H1 (cell line): ENCODE data around the gene SLC8A1. TPM values are rescaled to one million over a fixed set of nuclear protein-coding genes. Genes with fewer than 3 reads are reported as not detected.

Source experiments
- EGR1 ChIP-seq: IDR thresholded peaks from 2 replicates; pipeline ENCODE4 v1.6.1; 2011; ENCODE audit warnings: low read depth, low read length, borderline replicate concordance
- SIRT6 ChIP-seq: IDR thresholded peaks from one replicate; pipeline ENCODE4 v1.7.1; 2012; ENCODE audit warnings: low read length, inconsistent platforms
- polyA plus RNA-seq, 7 experiments: library from polyadenylated mRNA; depleted of rRNA in 3 of 7; stranded (reverse) in 5 of 7; unstranded in 2 of 7; fragments of >200 nt in 5 of 7; fragments of 200-250 nt in 2 of 7; gene quantifications; 1 replicate in 5 of 7; 2 replicates in 1 of 7; 4 replicates in 1 of 7; pipeline versions ENCODE4 v1.2.1 to v1.2.3, GENCODE V29; 2011 to 2013; ENCODE audit warnings: missing spikeins in 2 of 7, mixed read lengths in 2 of 7
- total RNA-seq: library from RNA; stranded (reverse); fragmentation: NEBNext Ultra II Directional; extraction: Animal tissue kit (Norgen Biotek cat#: 25700); gene quantifications from 2 replicates; pipeline ENCODE4 v1.2.1, GENCODE V29; 2021
- TF ChIP-seq, protein P1 (sequence below): fragments of 300-600 bp; sonication (generic); IDR thresholded peaks from 2 replicates; pipeline ENCODE4 v1.7.1; 2012; ENCODE audit warnings: low read length, moderate library complexity, mild to moderate bottlenecking, inconsistent platforms; ENCODE audit not compliant: insufficient replicate concordance

Gene SLC8A1
- total and polyA plus RNA-seq, 2 of the 8 experiments (the other 6 are each of a cell fraction or from before 2014, with no cell fraction given) = 0.68 to 3.6 TPM

- TF ChIP-seq, protein P1, sequence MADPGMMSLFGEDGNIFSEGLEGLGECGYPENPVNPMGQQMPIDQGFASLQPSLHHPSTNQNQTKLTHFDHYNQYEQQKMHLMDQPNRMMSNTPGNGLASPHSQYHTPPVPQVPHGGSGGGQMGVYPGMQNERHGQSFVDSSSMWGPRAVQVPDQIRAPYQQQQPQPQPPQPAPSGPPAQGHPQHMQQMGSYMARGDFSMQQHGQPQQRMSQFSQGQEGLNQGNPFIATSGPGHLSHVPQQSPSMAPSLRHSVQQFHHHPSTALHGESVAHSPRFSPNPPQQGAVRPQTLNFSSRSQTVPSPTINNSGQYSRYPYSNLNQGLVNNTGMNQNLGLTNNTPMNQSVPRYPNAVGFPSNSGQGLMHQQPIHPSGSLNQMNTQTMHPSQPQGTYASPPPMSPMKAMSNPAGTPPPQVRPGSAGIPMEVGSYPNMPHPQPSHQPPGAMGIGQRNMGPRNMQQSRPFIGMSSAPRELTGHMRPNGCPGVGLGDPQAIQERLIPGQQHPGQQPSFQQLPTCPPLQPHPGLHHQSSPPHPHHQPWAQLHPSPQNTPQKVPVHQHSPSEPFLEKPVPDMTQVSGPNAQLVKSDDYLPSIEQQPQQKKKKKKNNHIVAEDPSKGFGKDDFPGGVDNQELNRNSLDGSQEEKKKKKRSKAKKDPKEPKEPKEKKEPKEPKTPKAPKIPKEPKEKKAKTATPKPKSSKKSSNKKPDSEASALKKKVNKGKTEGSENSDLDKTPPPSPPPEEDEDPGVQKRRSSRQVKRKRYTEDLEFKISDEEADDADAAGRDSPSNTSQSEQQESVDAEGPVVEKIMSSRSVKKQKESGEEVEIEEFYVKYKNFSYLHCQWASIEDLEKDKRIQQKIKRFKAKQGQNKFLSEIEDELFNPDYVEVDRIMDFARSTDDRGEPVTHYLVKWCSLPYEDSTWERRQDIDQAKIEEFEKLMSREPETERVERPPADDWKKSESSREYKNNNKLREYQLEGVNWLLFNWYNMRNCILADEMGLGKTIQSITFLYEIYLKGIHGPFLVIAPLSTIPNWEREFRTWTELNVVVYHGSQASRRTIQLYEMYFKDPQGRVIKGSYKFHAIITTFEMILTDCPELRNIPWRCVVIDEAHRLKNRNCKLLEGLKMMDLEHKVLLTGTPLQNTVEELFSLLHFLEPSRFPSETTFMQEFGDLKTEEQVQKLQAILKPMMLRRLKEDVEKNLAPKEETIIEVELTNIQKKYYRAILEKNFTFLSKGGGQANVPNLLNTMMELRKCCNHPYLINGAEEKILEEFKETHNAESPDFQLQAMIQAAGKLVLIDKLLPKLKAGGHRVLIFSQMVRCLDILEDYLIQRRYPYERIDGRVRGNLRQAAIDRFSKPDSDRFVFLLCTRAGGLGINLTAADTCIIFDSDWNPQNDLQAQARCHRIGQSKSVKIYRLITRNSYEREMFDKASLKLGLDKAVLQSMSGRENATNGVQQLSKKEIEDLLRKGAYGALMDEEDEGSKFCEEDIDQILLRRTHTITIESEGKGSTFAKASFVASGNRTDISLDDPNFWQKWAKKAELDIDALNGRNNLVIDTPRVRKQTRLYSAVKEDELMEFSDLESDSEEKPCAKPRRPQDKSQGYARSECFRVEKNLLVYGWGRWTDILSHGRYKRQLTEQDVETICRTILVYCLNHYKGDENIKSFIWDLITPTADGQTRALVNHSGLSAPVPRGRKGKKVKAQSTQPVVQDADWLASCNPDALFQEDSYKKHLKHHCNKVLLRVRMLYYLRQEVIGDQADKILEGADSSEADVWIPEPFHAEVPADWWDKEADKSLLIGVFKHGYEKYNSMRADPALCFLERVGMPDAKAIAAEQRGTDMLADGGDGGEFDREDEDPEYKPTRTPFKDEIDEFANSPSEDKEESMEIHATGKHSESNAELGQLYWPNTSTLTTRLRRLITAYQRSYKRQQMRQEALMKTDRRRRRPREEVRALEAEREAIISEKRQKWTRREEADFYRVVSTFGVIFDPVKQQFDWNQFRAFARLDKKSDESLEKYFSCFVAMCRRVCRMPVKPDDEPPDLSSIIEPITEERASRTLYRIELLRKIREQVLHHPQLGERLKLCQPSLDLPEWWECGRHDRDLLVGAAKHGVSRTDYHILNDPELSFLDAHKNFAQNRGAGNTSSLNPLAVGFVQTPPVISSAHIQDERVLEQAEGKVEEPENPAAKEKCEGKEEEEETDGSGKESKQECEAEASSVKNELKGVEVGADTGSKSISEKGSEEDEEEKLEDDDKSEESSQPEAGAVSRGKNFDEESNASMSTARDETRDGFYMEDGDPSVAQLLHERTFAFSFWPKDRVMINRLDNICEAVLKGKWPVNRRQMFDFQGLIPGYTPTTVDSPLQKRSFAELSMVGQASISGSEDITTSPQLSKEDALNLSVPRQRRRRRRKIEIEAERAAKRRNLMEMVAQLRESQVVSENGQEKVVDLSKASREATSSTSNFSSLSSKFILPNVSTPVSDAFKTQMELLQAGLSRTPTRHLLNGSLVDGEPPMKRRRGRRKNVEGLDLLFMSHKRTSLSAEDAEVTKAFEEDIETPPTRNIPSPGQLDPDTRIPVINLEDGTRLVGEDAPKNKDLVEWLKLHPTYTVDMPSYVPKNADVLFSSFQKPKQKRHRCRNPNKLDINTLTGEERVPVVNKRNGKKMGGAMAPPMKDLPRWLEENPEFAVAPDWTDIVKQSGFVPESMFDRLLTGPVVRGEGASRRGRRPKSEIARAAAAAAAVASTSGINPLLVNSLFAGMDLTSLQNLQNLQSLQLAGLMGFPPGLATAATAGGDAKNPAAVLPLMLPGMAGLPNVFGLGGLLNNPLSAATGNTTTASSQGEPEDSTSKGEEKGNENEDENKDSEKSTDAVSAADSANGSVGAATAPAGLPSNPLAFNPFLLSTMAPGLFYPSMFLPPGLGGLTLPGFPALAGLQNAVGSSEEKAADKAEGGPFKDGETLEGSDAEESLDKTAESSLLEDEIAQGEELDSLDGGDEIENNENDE = no peak
- TF ChIP-seq EGR1 = no peak
- no peak for TF ChIP-seq SIRT6
These were observed 336.5 kb downstream of the SLC8A1 start (continued) for GRCh38 chr2:40115348-40115747.
